Measurements from ENCODE around the gene SRR. TPM values are rescaled to one million over a fixed set of nuclear protein-coding genes. Genes with fewer than 3 reads are reported as not detected.

The SRR gene
- total RNA-seq, 4 donors from 2014 or later, result 2.1 to 27.2 (median 5.5) TPM

- peak overlapping the region; percentile 85 to 97 (median 96) for H3K4me3 ChIP-seq
- H3K27ac ChIP-seq, result peak overlapping the region; percentile 80 to 88 (median 85)
- peaks cover 0 to 26% (median 0%) of the 10 kb centered on the region in 3 donors for H3K36me3 ChIP-seq
- peaks cover 0 to 17% (median 6%) of the 10 kb centered on the region in 4 donors for H3K4me1 ChIP-seq
- no peaks in the 10 kb centered on the region for H3K27me3 ChIP-seq
- TF ChIP-seq POLR2A (IDR thresholded peaks at IDR 0.05) (peak; percentile 28 to 46), CTCF (IDR thresholded peaks at IDR 0.05) (no peak)
- no peaks in the 10 kb centered on the region for H3K9me3 ChIP-seq
- peak; percentile 55 to 83 (median 77) for DNase-seq
Measured at GRCh38 chr17:2337544-2338314, 34.0 kb downstream of the SRR start.

GRCh38 chr17:2338315-2338657 lies 34.5 kb downstream of the SRR start:
- TF ChIP-seq CTCF (IDR thresholded peaks at IDR 0.05) (no peak), POLR2A (IDR thresholded peaks at IDR 0.05) (no peak)
- H3K9me3 ChIP-seq, result no peaks in the 10 kb centered on the region
- peaks cover 0 to 17% (median 6%) of the 10 kb centered on the region in 4 donors for H3K4me1 ChIP-seq
- peaks cover 0 to 22% (median 0%) of the 10 kb centered on the region in 3 donors for H3K36me3 ChIP-seq
- DNase-seq, result no peak
- H3K27me3 ChIP-seq, result no peaks in the 10 kb centered on the region
- H3K4me3 ChIP-seq, result peak overlapping the region; percentile 85 to 97 (median 96)
- H3K27ac ChIP-seq, result peak overlapping the region; percentile 80 to 88 (median 85)

GRCh38 chr17:2343421-2343820 lies 39.7 kb downstream of the SRR start:
- Histone ChIP-seq H3K4me1 (peaks cover 0 to 17% (median 0%) of the 10 kb centered on the region in 4 donors), H3K4me3 (no peak overlapping the region), H3K27ac (peak overlapping the region in 2 of 4 donors; percentile 27 to 82), H3K36me3 (peaks cover 0 to 22% (median 0%) of the 10 kb centered on the region in 3 donors), H3K27me3 (no peaks in the 10 kb centered on the region), H3K9me3 (no peaks in the 10 kb centered on the region)
- TF ChIP-seq POLR2A (IDR thresholded peaks at IDR 0.05) (peak in 1 of 2 donors; percentile 23), CTCF (IDR thresholded peaks at IDR 0.05) (peak in 1 of 6 experiments; percentile 3)
- peak in 2 of 3 donors; percentile 70 to 90 for DNase-seq

- peaks cover 0 to 25% (median 0%) of the 10 kb centered on the region in 3 donors for H3K36me3 ChIP-seq
- H3K9me3 ChIP-seq, result no peaks in the 10 kb centered on the region
- H3K4me1 ChIP-seq, result peaks cover 0 to 16% (median 0%) of the 10 kb centered on the region in 4 donors
- TF ChIP-seq CTCF (IDR thresholded peaks at IDR 0.05), result no peak
- TF ChIP-seq POLR2A (IDR thresholded peaks at IDR 0.05), result no peak
- no peak for DNase-seq
- H3K27ac ChIP-seq, result no peak overlapping the region
- H3K4me3 ChIP-seq, result no peak overlapping the region
- H3K27me3 ChIP-seq, result no peaks in the 10 kb centered on the region
Measured at GRCh38 chr17:2344528-2344927, 40.8 kb downstream of the SRR start.

- Histone ChIP-seq H3K4me3 (no peak overlapping the region), H3K27me3 (no peaks in the 10 kb centered on the region), H3K36me3 (peaks cover 0 to 25% (median 0%) of the 10 kb centered on the region in 3 donors), H3K27ac (no peak overlapping the region), H3K4me1 (peaks cover 0 to 16% (median 0%) of the 10 kb centered on the region in 4 donors), H3K9me3 (no peaks in the 10 kb centered on the region)
- DNase-seq, result no peak
- TF ChIP-seq CTCF (IDR thresholded peaks at IDR 0.05) (no peak), POLR2A (IDR thresholded peaks at IDR 0.05) (no peak)
Measured at GRCh38 chr17:2346475-2346874, 42.7 kb downstream of the SRR start.

All from Peyer's patch (tissue), 4 donors.